H1 (cell line): ENCODE measurements around the gene CPA2. TPM values are rescaled to one million over a fixed set of nuclear protein-coding genes. Genes with fewer than 3 reads are reported as not detected.
A peak's percentile ranks its signal among the peaks of the same experiment; 100 is the strongest.

ENCODE experiments used
- CTCF ChIA-PET: fragments of 300-600 bp; sonication (Branson Sonifier 250); formaldehyde crosslinking; loops from one replicate; lab custom pipeline; 2021; ENCODE audit not compliant: partially characterized antibody; lab: Charles Lee
- POLR2A ChIA-PET: fragments of 300-600 bp; sonication (Branson Sonifier 250); formaldehyde crosslinking; loops from one replicate; lab custom pipeline; 2021; ENCODE audit warnings: inconsistent platforms; ENCODE audit not compliant: partially characterized antibody; lab: Charles Lee
- DNase-seq, 2 experiments: peaks; one replicate each; pipeline versions ENCODE4 v3.0.0 to v3.0.0-alpha.2; 2010 to 2022; ENCODE audit warnings: low spot score in 2 of 2, low read depth in 1 of 2, mixed read lengths in 1 of 2
- FAIRE-seq: peaks from 2 replicates; lab custom pipeline; 2011; peaks lifted over from hg19 to GRCh38; lab: Jason Lieb, UNC
- H2AFZ ChIP-seq: 2 replicates; pipeline ENCODE4 v1.8.1; 2012; ENCODE audit warnings: low read length, inconsistent platforms
- H2AK5ac ChIP-seq: 2 replicates; pipeline ENCODE4 v1.6.1; 2013; ENCODE audit warnings: low read depth, low read length
- H2BK120ac ChIP-seq: replicated peaks from 2 replicates; pipeline ENCODE3; 2013; ENCODE audit warnings: low read depth, low read length, inconsistent platforms
- H2BK12ac ChIP-seq: 2 replicates; pipeline ENCODE4 v1.6.1; 2013; ENCODE audit warnings: low read depth, low read length
- H2BK15ac ChIP-seq: 2 replicates; pipeline ENCODE4 v1.6.1; 2013; ENCODE audit warnings: low read length
- H2BK20ac ChIP-seq: 2 replicates; pipeline ENCODE4 v1.6.1; 2013; ENCODE audit warnings: low read length
- H2BK5ac ChIP-seq: 2 replicates; pipeline ENCODE4 v1.6.1; 2013; ENCODE audit warnings: low read depth, low read length
- H3K14ac ChIP-seq: 2 replicates; pipeline ENCODE4 v1.6.1; 2013; ENCODE audit warnings: inconsistent platforms; ENCODE audit not compliant: insufficient read length
- H3K18ac ChIP-seq: 2 replicates; pipeline ENCODE4 v1.6.1; 2013; ENCODE audit warnings: low read length; ENCODE audit errors: extremely low read depth
- H3K23ac ChIP-seq: 2 replicates; pipeline ENCODE4 v1.6.1; 2013; ENCODE audit warnings: inconsistent platforms; ENCODE audit not compliant: insufficient read length
- H3K23me2 ChIP-seq: 2 replicates; pipeline ENCODE4 v1.6.1; 2013; ENCODE audit warnings: low read depth, low read length
- H3K27ac ChIP-seq: 2 replicates; pipeline ENCODE4 v1.6.1; 2011; ENCODE audit warnings: low read depth, low read length, inconsistent platforms
- H3K27me3 ChIP-seq, 4 experiments: replicated peaks in 1 of 4; 1 replicate in 1 of 4; 2 replicates in 3 of 4; pipeline versions ENCODE4 v1.6.1 to v1.8.1; 2011 to 2013; ENCODE audit warnings: low read length in 3 of 4, mild to moderate bottlenecking in 3 of 4, inconsistent platforms in 2 of 4, mixed read lengths in 2 of 4, moderate library complexity in 1 of 4; ENCODE audit not compliant: control insufficient read depth in 3 of 4, insufficient read depth in 3 of 4; ENCODE audit errors: extremely low read depth in 1 of 4
- H3K36me3 ChIP-seq, 4 experiments: 2 replicates each; pipeline versions ENCODE4 v1.6.1 to v1.8.1; 2011 to 2013; ENCODE audit warnings: mild to moderate bottlenecking in 4 of 4, low read length in 3 of 4, moderate library complexity in 2 of 4, control low read depth in 1 of 4, inconsistent platforms in 1 of 4; ENCODE audit not compliant: insufficient read depth in 4 of 4, control insufficient read depth in 2 of 4
- H3K4ac ChIP-seq: replicated peaks from 2 replicates; pipeline ENCODE3; 2013; ENCODE audit warnings: low read length, low read depth, mixed read lengths, inconsistent platforms; ENCODE audit not compliant: insufficient read length
- H3K4me1 ChIP-seq, 4 experiments: replicated peaks in 1 of 4; 1 replicate in 1 of 4; 2 replicates in 3 of 4; pipeline versions ENCODE4 v1.6.1 to v1.8.1; 2011 to 2013; ENCODE audit warnings: low read length in 3 of 4, inconsistent platforms in 2 of 4, mixed read lengths in 1 of 4; ENCODE audit not compliant: insufficient read depth in 4 of 4, control insufficient read depth in 3 of 4
- H3K4me2 ChIP-seq, 2 experiments: 2 replicates each; pipeline versions ENCODE4 v1.6.1 to v1.8.1; 2011 to 2013; ENCODE audit warnings: low read depth in 2 of 2, low read length in 2 of 2, control low read depth in 1 of 2, inconsistent platforms in 1 of 2, mild to moderate bottlenecking in 1 of 2; ENCODE audit not compliant: insufficient read depth in 1 of 2
- H3K4me3 ChIP-seq, 4 experiments: fragments of 200-600, 300-600 bp in 1 of 4; sonication (generic), shearing (Covaris generic), sonication (Bioruptor Twin) in 1 of 4; 2 replicates each; pipeline versions ENCODE4 v1.5.1 to v1.8.1; 2011 to 2016; ENCODE audit warnings: low read length in 4 of 4, low read depth in 3 of 4, control low read depth in 2 of 4, inconsistent platforms in 2 of 4, mild to moderate bottlenecking in 2 of 4, mixed read lengths in 1 of 4, moderate library complexity in 1 of 4; ENCODE audit not compliant: insufficient read depth in 2 of 4; ENCODE audit errors: extremely low read depth in 1 of 4
- H3K56ac ChIP-seq: replicated peaks from 2 replicates; pipeline ENCODE3; 2013; ENCODE audit warnings: low read depth, mild to moderate bottlenecking, mixed read lengths, low read length, inconsistent platforms; ENCODE audit not compliant: insufficient read length
- H3K79me1 ChIP-seq: 2 replicates; pipeline ENCODE4 v1.6.1; 2013; ENCODE audit warnings: low read depth, low read length, control low read depth
- H3K79me2 ChIP-seq, 2 experiments: 2 replicates each; pipeline versions ENCODE4 v1.6.1 to v1.8.1; 2012 to 2013; ENCODE audit warnings: low read length in 2 of 2, mild to moderate bottlenecking in 2 of 2, inconsistent platforms in 1 of 2; ENCODE audit not compliant: insufficient read depth in 2 of 2, control insufficient read depth in 1 of 2
- H3K9ac ChIP-seq, 4 experiments: replicated peaks in 1 of 4; 1 replicate in 1 of 4; 2 replicates in 3 of 4; pipeline versions ENCODE4 v1.6.1 to v1.8.1; 2011 to 2013; ENCODE audit warnings: low read depth in 3 of 4, low read length in 3 of 4, control low read depth in 2 of 4, mild to moderate bottlenecking in 2 of 4, moderate library complexity in 2 of 4, inconsistent platforms in 1 of 4; ENCODE audit errors: extremely low read depth in 1 of 4
- H3K9me3 ChIP-seq, 2 experiments: 2 replicates each; pipeline versions ENCODE4 v1.6.1 to v1.8.1; 2012 to 2013; ENCODE audit warnings: mild to moderate bottlenecking in 2 of 2, moderate library complexity in 2 of 2, control low read depth in 1 of 2, inconsistent platforms in 1 of 2, low read depth in 1 of 2, low read length in 1 of 2, mixed read lengths in 1 of 2; ENCODE audit not compliant: insufficient read depth in 2 of 2
- H4K20me1 ChIP-seq, 2 experiments: replicated peaks in 1 of 2; 2 replicates each; pipeline versions ENCODE3 to v1.8.1; 2011 to 2013; ENCODE audit warnings: inconsistent platforms in 2 of 2, low read length in 2 of 2, mild to moderate bottlenecking in 1 of 2; ENCODE audit not compliant: insufficient read depth in 2 of 2, control insufficient read depth in 1 of 2
- H4K5ac ChIP-seq: 2 replicates; pipeline ENCODE4 v1.6.1; 2013; ENCODE audit warnings: low read length, low read depth, mixed read lengths, inconsistent platforms; ENCODE audit not compliant: insufficient read length
- H4K8ac ChIP-seq: 2 replicates; pipeline ENCODE4 v1.8.0; 2013; ENCODE audit warnings: mild to moderate bottlenecking, moderate library complexity, low read length, inconsistent platforms; ENCODE audit not compliant: insufficient read depth; ENCODE audit errors: extremely low read depth
- H4K91ac ChIP-seq: replicated peaks from 2 replicates; pipeline ENCODE3; 2013; ENCODE audit warnings: low read length, mixed read lengths, inconsistent platforms; ENCODE audit not compliant: insufficient read length
- ASH2L ChIP-seq: fragments of 200-600, 300-600 bp; sonication (generic); IDR thresholded peaks from one replicate; pipeline ENCODE4 v1.7.1; 2017; ENCODE audit warnings: low read length
- BRCA1 ChIP-seq: IDR thresholded peaks from 2 replicates; pipeline ENCODE4 v1.6.1; 2012; ENCODE audit warnings: low read depth, low read length, improper control_type of control experiment
- CBX8 ChIP-seq: fragments of 300-800, 300-1000 bp; sonication (generic); IDR thresholded peaks from 2 replicates; pipeline ENCODE4 v1.7.1; 2016; ENCODE audit warnings: low read depth, low read length, borderline replicate concordance
- EP300 ChIP-seq, 2 experiments: IDR thresholded peaks; 1 replicate in 1 of 2; 2 replicates in 1 of 2; pipeline ENCODE4 v1.6.1; 2011 to 2012; ENCODE audit warnings: low read depth in 2 of 2, low read length in 2 of 2, mild to moderate bottlenecking in 2 of 2, borderline replicate concordance in 1 of 2, inconsistent platforms in 1 of 2, moderate library complexity in 1 of 2
- HDAC6 ChIP-seq: IDR thresholded peaks from one replicate; pipeline ENCODE4 v1.7.1; 2012; ENCODE audit warnings: low read depth, mild to moderate bottlenecking, inconsistent platforms, low read length, moderate library complexity
- NANOG ChIP-seq: IDR thresholded peaks from 2 replicates; pipeline ENCODE4 v1.6.1; 2011; ENCODE audit warnings: low read length, low read depth, mild to moderate bottlenecking, inconsistent platforms; ENCODE audit not compliant: insufficient read depth, poor library complexity, severe bottlenecking
- SAP30 ChIP-seq: fragments of 300-600 bp; sonication (generic); IDR thresholded peaks from 2 replicates; pipeline ENCODE4 v1.7.1; 2012; ENCODE audit warnings: low read length, moderate library complexity, mild to moderate bottlenecking, inconsistent platforms; ENCODE audit not compliant: insufficient read depth, insufficient replicate concordance
- SIX5 ChIP-seq: IDR thresholded peaks from 2 replicates; pipeline ENCODE4 v1.6.1; 2011; ENCODE audit warnings: mild to moderate bottlenecking, low read depth, low read length
- TAF1 ChIP-seq: IDR thresholded peaks from 2 replicates; pipeline ENCODE4 v1.6.1; 2011; ENCODE audit warnings: mild to moderate bottlenecking, low read depth, low read length
- TAF7 ChIP-seq: optimal IDR thresholded peaks from 2 replicates; pipeline ENCODE3; 2011; ENCODE audit warnings: low read depth, mild to moderate bottlenecking, inconsistent platforms, low read length, moderate library complexity, borderline replicate concordance
- whole genome bisulfite sequencing, 2 experiments: shearing (Covaris generic) in 1 of 2; methylation state at CpG; one replicate each; pipeline versions ENCODE4 v1.1.6 to v1.1.7; 2013 to 2015; ENCODE audit warnings: low lambda C conversion rate in 2 of 2, mixed read lengths in 2 of 2, inconsistent platforms in 1 of 2, low coverage in 1 of 2, missing lambda C conversion rate in 1 of 2; ENCODE audit not compliant: insufficient replicate concordance in 2 of 2, insufficient coverage in 1 of 2, insufficient read length in 1 of 2; ENCODE audit errors: extremely low coverage in 1 of 2, missing lambda C conversion rate in 1 of 2; 5-methylcytosine and 5-hydroxymethylcytosine counted together
- polyA plus RNA-seq, 7 experiments: library from polyadenylated mRNA; depleted of rRNA in 3 of 7; stranded (reverse) in 5 of 7; unstranded in 2 of 7; fragments of >200 nt in 5 of 7; fragments of 200-250 nt in 2 of 7; gene quantifications; 1 replicate in 5 of 7; 2 replicates in 1 of 7; 4 replicates in 1 of 7; pipeline versions ENCODE4 v1.2.1 to v1.2.3, GENCODE V29; 2011 to 2013; ENCODE audit warnings: missing spikeins in 2 of 7, mixed read lengths in 2 of 7
- total RNA-seq: library from RNA; stranded (reverse); fragmentation: NEBNext Ultra II Directional; extraction: Animal tissue kit (Norgen Biotek cat#: 25700); gene quantifications from 2 replicates; pipeline ENCODE4 v1.2.1, GENCODE V29; 2021

CPA2 gene
- total and polyA plus RNA-seq, 2 of the 8 experiments (the other 6 are each of a cell fraction or from before 2014, with no cell fraction given), result 0.21 TPM; not detected in 1

DNA sequence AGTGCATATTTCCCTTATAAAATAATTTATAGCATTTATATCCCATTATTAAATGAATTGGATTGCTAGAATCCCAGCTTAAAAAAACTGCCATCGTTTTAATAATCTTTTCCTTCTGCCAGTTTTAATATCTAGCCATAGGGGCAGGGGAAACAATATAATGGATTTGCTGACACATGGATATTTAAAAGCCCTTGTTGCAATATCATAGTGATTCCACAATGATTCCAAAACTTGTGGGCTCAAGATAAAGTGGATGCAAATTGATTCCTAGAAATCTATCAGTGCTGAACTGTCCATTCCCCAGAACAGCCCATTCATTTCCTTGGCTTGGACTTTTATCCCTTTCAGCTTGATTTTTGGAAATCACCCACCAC lies 2.6 kb downstream of the CPA2 start:
- Histone ChIP-seq H4K5ac (no peak overlapping the region), H3K27ac (no peak overlapping the region), H2AFZ (no peak overlapping the region), H2AK5ac (no peak overlapping the region), H3K4me1 (peaks cover 6 to 20% (median 15%) of the 10 kb centered on the region in 4 experiments), H3K23ac (no peak overlapping the region), H2BK15ac (no peak overlapping the region), H4K91ac (no peak overlapping the region), H3K9ac (no peak overlapping the region), H3K4me3 (no peak overlapping the region), H2BK20ac (0 out of 2 replicates have a peak overlapping the region, but pooled peaks have one; percentile 29), H2BK120ac (no peak overlapping the region), H3K14ac (no peak overlapping the region), H3K36me3 (no peaks in the 10 kb centered on the region), H3K4ac (no peak overlapping the region), H2BK12ac (no peak overlapping the region), H3K79me2 (no peaks in the 10 kb centered on the region), H2BK5ac (no peak overlapping the region), H3K4me2 (no peak overlapping the region), H4K20me1 (no peaks in the 10 kb centered on the region), H3K56ac (no peak overlapping the region), H3K9me3 (no peaks in the 10 kb centered on the region), H3K79me1 (no peaks in the 10 kb centered on the region), H4K8ac (no peak overlapping the region), H3K23me2 (no peaks in the 10 kb centered on the region; the same call in 1 of the 2 replicates), H3K27me3 (no peaks in the 10 kb centered on the region), H3K18ac (no peak overlapping the region)
- WGBS, 2 experiments, result 89% methylated on average over 1 of the region's 1 CpG; no CpG with 5 or more reads in 1 of the 2 experiments
- FAIRE-seq (no peak), DNase-seq (no peak)
- ChIA-PET POLR2A (interaction anchor here (1.4 kb wide), 1 partner anchor 7 kb away, joined by 6 read pairs; no protein-coding TSS in a partner anchor), CTCF (interaction anchor here (1.1 kb wide), 1 partner anchor 9 kb away, joined by 4 read pairs; no protein-coding TSS in a partner anchor)
- TF ChIP-seq TAF7 (no peak), EP300 (IDR thresholded peaks at IDR 0.05; ENCODE audit: borderline replicate concordance in 1 of 2, low read depth in 2 of 2, low read length in 2 of 2) (no peak), SIX5 (no peak), ASH2L (no peak), TAF1 (no peak), SAP30 (no peak), CBX8 (no peak), BRCA1 (no peak), HDAC6 (no peak), NANOG (no peak)
